HCT116 (cell line): ENCODE data around the gene ROR2. TPM values are rescaled to one million over a fixed set of nuclear protein-coding genes. Genes with fewer than 3 reads are reported as not detected.
A peak's percentile ranks its signal among the peaks of the same experiment; 100 is the strongest.

Experiments used
- ATAC-seq: fragments of 200-7000 bp; cut with Tn5 transposase; 2 replicates; pipeline ENCODE4 v1.9.1; 2020; ENCODE audit warnings: mild to moderate bottlenecking, moderate library complexity
- BruUV-seq: library from RNA; stranded (reverse); fragments of 400-500 nt; replicated peaks from 2 replicates; lab custom pipeline; 2021; lab: Mats Ljungman, UMichigan
- CTCF ChIA-PET: fragments of 300-600 bp; sonication (Branson Sonifier 250); formaldehyde crosslinking; loops from one replicate; lab custom pipeline; 2021; ENCODE audit warnings: antibody characterized with exemption; lab: Charles Lee
- POLR2A ChIA-PET: fragments of 300-600, 350-600 bp; sonication (Branson Sonifier 250); formaldehyde crosslinking; loops from one replicate; lab custom pipeline; 2021; ENCODE audit warnings: antibody characterized with exemption; lab: Charles Lee
- RAD21 ChIA-PET, 2 experiments: fragments of 300-600 bp; sonication (Branson Sonifier 250); formaldehyde crosslinking; loops; one replicate each; lab custom pipeline; 2023; ENCODE audit warnings: low total read pairs in 2 of 2; ENCODE audit not compliant: uncharacterized antibody in 2 of 2, unreplicated experiment in 2 of 2, low non-redundant PET in 1 of 2; lab: Charles Lee
- DNase-seq: peaks from one replicate; pipeline ENCODE4 v3.0.0-alpha.2; 2010; ENCODE audit warnings: low read depth, low spot score
- H2AFZ ChIP-seq: fragments of 200-600 bp; shearing (Covaris generic), sonication (generic); 2 replicates; pipeline ENCODE4 v1.6.1; 2017; ENCODE audit warnings: low read depth, mixed run types, mixed read lengths, antibody characterized with exemption, low read length; ENCODE audit not compliant: poor library complexity, severe bottlenecking
- H3K27ac ChIP-seq: 2 replicates; pipeline ENCODE4 v1.5.1; 2012; ENCODE audit warnings: low read depth, low read length
- H3K27me3 ChIP-seq: fragments of 200-600 bp; sonication (generic); 2 replicates; pipeline ENCODE4 v1.6.1; 2016; ENCODE audit warnings: mixed run types, low read length, mixed read lengths; ENCODE audit not compliant: insufficient read depth
- H3K36me3 ChIP-seq, 2 experiments: fragments of 200-500 bp in 1 of 2; fragments of 200-600 bp in 1 of 2; sonication (Bioruptor generic) in 1 of 2; sonication (generic) in 1 of 2; 2 replicates each; pipeline versions ENCODE4 v1.5.1 to v1.6.1; 2014 to 2016; ENCODE audit warnings: low read length in 2 of 2, inconsistent platforms in 1 of 2, mixed read lengths in 1 of 2, mixed run types in 1 of 2; ENCODE audit not compliant: insufficient read depth in 2 of 2, control insufficient read depth in 1 of 2
- H3K4me1 ChIP-seq, 2 experiments: fragments of 200-600 bp in 1 of 2; sonication (generic) in 1 of 2; 2 replicates each; pipeline versions ENCODE4 v1.5.1 to v1.6.1; 2012 to 2017; ENCODE audit warnings: low read length in 2 of 2, inconsistent platforms in 1 of 2, mild to moderate bottlenecking in 1 of 2, mixed read lengths in 1 of 2, mixed run types in 1 of 2, moderate library complexity in 1 of 2; ENCODE audit not compliant: insufficient read depth in 2 of 2, control insufficient read depth in 1 of 2
- H3K4me2 ChIP-seq: fragments of 200-600 bp; sonication (generic); 2 replicates; pipeline ENCODE4 v1.6.1; 2017; ENCODE audit warnings: mixed run types, low read length, mixed read lengths
- H3K4me3 ChIP-seq, 2 experiments: fragments of 200-600 bp in 1 of 2; sonication (generic) in 1 of 2; replicated peaks in 1 of 2; 2 replicates each; pipeline ENCODE4 v1.5.1; 2011 to 2016; ENCODE audit warnings: low read length in 2 of 2, control low read depth in 1 of 2, low read depth in 1 of 2, mild to moderate bottlenecking in 1 of 2, mixed read lengths in 1 of 2, mixed run types in 1 of 2
- H3K79me2 ChIP-seq: fragments of 200-600 bp; sonication (generic); 2 replicates; pipeline ENCODE4 v1.6.1; 2017; ENCODE audit warnings: mild to moderate bottlenecking, mixed run types, low read length, moderate library complexity, mixed read lengths; ENCODE audit not compliant: insufficient read depth
- H3K9ac ChIP-seq: fragments of 200-600 bp; sonication (generic); 2 replicates; pipeline ENCODE4 v1.6.1; 2016; ENCODE audit warnings: low read length, mixed read lengths
- H3K9me2 ChIP-seq: fragments of 200-600 bp; sonication (generic), shearing (Covaris generic); 2 replicates; pipeline ENCODE4 v1.6.1; 2017; ENCODE audit warnings: mixed run types, mild to moderate bottlenecking, moderate library complexity; ENCODE audit not compliant: insufficient read depth
- H3K9me3 ChIP-seq, 2 experiments: fragments of 200-500 bp in 1 of 2; fragments of 200-600 bp in 1 of 2; sonication (Bioruptor generic) in 1 of 2; sonication (generic) in 1 of 2; 2 replicates each; pipeline ENCODE4 v1.6.1; 2014 to 2017; ENCODE audit warnings: low read length in 2 of 2, mixed read lengths in 2 of 2, inconsistent platforms in 1 of 2, low read depth in 1 of 2, mild to moderate bottlenecking in 1 of 2, mixed run types in 1 of 2, moderate library complexity in 1 of 2; ENCODE audit not compliant: control insufficient read depth in 1 of 2, insufficient read depth in 1 of 2
- H4K20me1 ChIP-seq: fragments of 200-600 bp; sonication (generic), shearing (Covaris generic); 2 replicates; pipeline ENCODE4 v1.6.1; 2017; ENCODE audit warnings: mixed run types, mild to moderate bottlenecking, moderate library complexity; ENCODE audit not compliant: insufficient read depth
- SIN3A ChIP-seq: IDR thresholded peaks from 2 replicates; pipeline ENCODE4 v1.6.1; 2012; ENCODE audit warnings: low read depth
- intact Hi-C: fragments of 100-400 bp; cut with micrococcal nuclease; formaldehyde crosslinking; loops from 2 replicates; pipeline ENCODE4 v1.10.0; 2022
- total RNA-seq: library from RNA; stranded (reverse); gene quantifications from one replicate; pipeline ENCODE4 v1.2.1, GENCODE V29; 2021; ENCODE audit not compliant: unreplicated experiment
- TF ChIP-seq, protein P1 (sequence below), 3 experiments: fragments of 200-600 bp in 1 of 3; sonication (generic) in 1 of 3; IDR thresholded peaks in 2 of 3; conservative IDR thresholded peaks in 1 of 3; 2 replicates each; pipeline ENCODE4 v1.5.1; 2012 to 2017; ENCODE audit warnings: low read depth in 2 of 3, low read length in 2 of 3, antibody characterized with exemption in 1 of 3, borderline replicate concordance in 1 of 3, control low read depth in 1 of 3, mild to moderate bottlenecking in 1 of 3, mixed read lengths in 1 of 3, mixed run types in 1 of 3, moderate library complexity in 1 of 3; ENCODE audit not compliant: insufficient read depth in 1 of 3
- TF ChIP-seq, protein P2 (sequence below): IDR thresholded peaks from 2 replicates; pipeline ENCODE4 v1.6.1; 2012

The ROR2 gene
- total RNA-seq, 1 experiment from 2014 or later = 15.7 TPM

DNA sequence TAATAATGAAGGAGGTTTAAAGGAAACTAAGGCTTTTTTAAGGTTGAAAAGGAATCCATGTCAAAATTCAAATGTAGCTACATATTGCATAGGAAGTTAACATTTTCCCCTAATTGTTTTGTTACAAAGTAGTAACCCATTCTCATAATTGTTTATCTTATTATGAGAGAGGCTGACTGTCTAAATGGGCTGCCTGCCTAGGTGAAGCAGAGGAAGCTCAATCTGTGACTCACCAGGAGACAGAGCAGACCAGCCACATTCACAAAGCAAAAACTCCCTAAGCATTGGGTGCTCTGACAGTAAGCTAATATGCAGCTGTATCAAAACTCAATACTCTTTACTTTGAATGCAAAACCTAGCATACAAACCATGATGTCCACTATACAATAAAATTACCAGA lies 208.5 kb downstream of the ROR2 start:
- no peak for TF ChIP-seq SIN3A
- DNase-seq (no peak), ATAC-seq (no peak)
- H3K4me1 ChIP-seq = no peaks in the 10 kb centered on the region
- no peak overlapping the region for H2AFZ ChIP-seq
- no peak overlapping the region for H3K4me3 ChIP-seq
- no peaks in the 10 kb centered on the region for H3K79me2 ChIP-seq
- H3K27ac ChIP-seq = no peak overlapping the region
- ChIA-PET POLR2A (interaction anchor here (0.6 kb wide), 1 partner anchor 357 kb away, joined by 3 read pairs; no protein-coding TSS in a partner anchor), CTCF (no interaction called here), RAD21 (interaction anchor here in 1 of 2 experiments (0.6 kb wide), 1 partner anchor 160 kb away, joined by 3 read pairs; no protein-coding TSS in a partner anchor)
- no peaks in the 10 kb centered on the region for H3K9me2 ChIP-seq
- H4K20me1 ChIP-seq = no peaks in the 10 kb centered on the region
- no peak overlapping the region for H3K4me2 ChIP-seq
- no TSS peak for BruUV-seq
- H3K27me3 ChIP-seq = no peaks in the 10 kb centered on the region
- no peaks in the 10 kb centered on the region for H3K36me3 ChIP-seq
- intact Hi-C loops = no loop called here
- H3K9me3 ChIP-seq = no peaks in the 10 kb centered on the region
- H3K9ac ChIP-seq = no peak overlapping the region

DNA sequence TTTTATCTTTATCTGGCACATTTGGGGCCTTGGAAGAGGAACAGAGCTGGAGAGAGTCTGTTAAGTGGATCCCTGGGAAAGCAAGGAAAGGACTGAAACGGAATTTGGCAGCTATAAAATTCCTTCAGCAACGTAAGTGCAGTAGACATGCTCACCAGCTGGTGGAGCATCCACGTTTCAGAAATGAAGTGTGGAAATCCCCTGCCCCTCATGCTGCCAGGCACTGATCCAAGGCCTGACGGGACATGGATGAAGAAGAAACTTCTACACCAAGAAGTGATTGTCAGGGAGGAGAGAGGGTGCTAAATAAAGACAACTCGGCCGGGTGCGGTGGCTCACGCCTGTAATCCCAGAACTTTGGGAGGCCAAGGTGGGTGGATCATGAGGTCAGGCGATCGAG lies 209.3 kb downstream of the ROR2 start:
- Histone ChIP-seq H3K27ac (no peak overlapping the region), H3K4me3 (no peak overlapping the region), H3K9me3 (no peaks in the 10 kb centered on the region), H3K79me2 (no peaks in the 10 kb centered on the region), H3K4me2 (no peak overlapping the region), H3K36me3 (no peaks in the 10 kb centered on the region), H3K9me2 (no peaks in the 10 kb centered on the region), H3K4me1 (no peaks in the 10 kb centered on the region), H3K9ac (no peak overlapping the region), H4K20me1 (no peaks in the 10 kb centered on the region), H2AFZ (no peak overlapping the region), H3K27me3 (no peaks in the 10 kb centered on the region)
- CTCF ChIA-PET = interaction anchor here (0.7 kb wide), 1 partner anchor 14 kb away, joined by 3 read pairs; no protein-coding TSS in a partner anchor
- RAD21 ChIA-PET = no interaction called here
- DNase-seq (no peak), ATAC-seq (no peak)
- POLR2A ChIA-PET = no interaction called here
- intact Hi-C loops = no loop called here
- BruUV-seq = no TSS peak
- TF ChIP-seq, protein P1, sequence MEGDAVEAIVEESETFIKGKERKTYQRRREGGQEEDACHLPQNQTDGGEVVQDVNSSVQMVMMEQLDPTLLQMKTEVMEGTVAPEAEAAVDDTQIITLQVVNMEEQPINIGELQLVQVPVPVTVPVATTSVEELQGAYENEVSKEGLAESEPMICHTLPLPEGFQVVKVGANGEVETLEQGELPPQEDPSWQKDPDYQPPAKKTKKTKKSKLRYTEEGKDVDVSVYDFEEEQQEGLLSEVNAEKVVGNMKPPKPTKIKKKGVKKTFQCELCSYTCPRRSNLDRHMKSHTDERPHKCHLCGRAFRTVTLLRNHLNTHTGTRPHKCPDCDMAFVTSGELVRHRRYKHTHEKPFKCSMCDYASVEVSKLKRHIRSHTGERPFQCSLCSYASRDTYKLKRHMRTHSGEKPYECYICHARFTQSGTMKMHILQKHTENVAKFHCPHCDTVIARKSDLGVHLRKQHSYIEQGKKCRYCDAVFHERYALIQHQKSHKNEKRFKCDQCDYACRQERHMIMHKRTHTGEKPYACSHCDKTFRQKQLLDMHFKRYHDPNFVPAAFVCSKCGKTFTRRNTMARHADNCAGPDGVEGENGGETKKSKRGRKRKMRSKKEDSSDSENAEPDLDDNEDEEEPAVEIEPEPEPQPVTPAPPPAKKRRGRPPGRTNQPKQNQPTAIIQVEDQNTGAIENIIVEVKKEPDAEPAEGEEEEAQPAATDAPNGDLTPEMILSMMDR (IDR thresholded peaks at IDR 0.05 in 2 of 3, conservative IDR thresholded peaks at IDR 0.05 in 1 of 3; ENCODE audit: borderline replicate concordance in 1 of 3, insufficient read depth in 1 of 3, low read depth in 2 of 3, low read length in 2 of 3) = peak in 2 of 3 experiments; percentile 6 to 8; a peak in 1 of 6 replicates
- TF ChIP-seq, protein P2, sequence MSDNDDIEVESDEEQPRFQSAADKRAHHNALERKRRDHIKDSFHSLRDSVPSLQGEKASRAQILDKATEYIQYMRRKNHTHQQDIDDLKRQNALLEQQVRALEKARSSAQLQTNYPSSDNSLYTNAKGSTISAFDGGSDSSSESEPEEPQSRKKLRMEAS = no peak
